Measurements from ENCODE around the gene HAL.

The HAL gene

GRCh38 chr12:96034621-96035282, 38.6 kb upstream of the HAL start (continued):
- TF ChIP-seq EGR2 (tag by site-specific recombination; IDR thresholded peaks at IDR 0.05; ENCODE audit: low read depth) (peak; percentile 60; the same call in 1 of the 2 replicates), ZBTB1 (tag by site-specific recombination; IDR thresholded peaks at IDR 0.05) (no peak), MYNN (tag by site-specific recombination; IDR thresholded peaks at IDR 0.05; ENCODE audit: borderline replicate concordance) (no peak), ZNF23 (tag by site-specific recombination; IDR thresholded peaks at IDR 0.05; ENCODE audit: borderline replicate concordance) (no peak)

- ChIA-PET POLR2A (no interaction called here), CTCF (interaction anchor here (0.6 to 1.3 kb wide), 2 partner anchors 10 to 23 kb away, joined by 3 read pairs; no protein-coding TSS in a partner anchor)
- Histone ChIP-seq H3K27ac (ENCODE audit: extremely low read depth, low read depth, low read length) (no peak overlapping the region), H3K4me3 (ENCODE audit: low read depth, low read length) (peak overlapping the region; percentile 100), H3K36me3 (ENCODE audit: control insufficient read depth in 2 of 2, insufficient read depth in 1 of 2, low read length in 2 of 2) (no peaks in the 10 kb centered on the region), H3K4me1 (ENCODE audit: control insufficient read depth, insufficient read depth, low read length) (peaks cover 5% of the 10 kb centered on the region; the same call in 1 of the 2 replicates), H3K9me3 (ENCODE audit: control insufficient read depth, insufficient read depth, low read depth, low read length) (no peaks in the 10 kb centered on the region)
- TF ChIP-seq ZBTB17 (tag by site-specific recombination; IDR thresholded peaks at IDR 0.05) (peak; percentile 53), ZNF324 (tag by site-specific recombination; IDR thresholded peaks at IDR 0.05) (no peak), ZSCAN5A (tag by site-specific recombination; IDR thresholded peaks at IDR 0.05) (no peak), KLF7 (tag by site-specific recombination; IDR thresholded peaks at IDR 0.05; ENCODE audit: borderline replicate concordance) (no peak), ZNF18 (tag by site-specific recombination; IDR thresholded peaks at IDR 0.05) (0 out of 2 replicates have a peak, but pooled peaks have one; percentile 19), ZBTB20 (tag by site-specific recombination; IDR thresholded peaks at IDR 0.05) (peak; percentile 72)
Observed at GRCh38 chr12:96033549-96034389, 37.6 kb upstream of the HAL start.

- no peaks in the 10 kb centered on the region for H3K9me3 ChIP-seq (ENCODE audit: control insufficient read depth, insufficient read depth, low read depth, low read length)
- H3K4me1 ChIP-seq (ENCODE audit: control insufficient read depth, insufficient read depth, low read length) = peaks cover 5% of the 10 kb centered on the region; the same call in 1 of the 2 replicates
- CTCF ChIA-PET = interaction anchor here (1.1 kb wide), 1 partner anchor 15 kb away, joined by 4 read pairs; no protein-coding TSS in a partner anchor
- H3K4me3 ChIP-seq (ENCODE audit: low read depth, low read length) = no peak overlapping the region
- H3K36me3 ChIP-seq (ENCODE audit: control insufficient read depth in 2 of 2, insufficient read depth in 1 of 2, low read length in 2 of 2) = peaks cover 7 to 37% of the 10 kb centered on the region in 2 experiments
- no peak overlapping the region for H3K27ac ChIP-seq (ENCODE audit: extremely low read depth, low read depth, low read length)
- POLR2A ChIA-PET = no interaction called here
- TF ChIP-seq ZNF645 (tag by site-specific recombination; IDR thresholded peaks at IDR 0.05) = no peak
- TF ChIP-seq KLF8 (tag by site-specific recombination; IDR thresholded peaks at IDR 0.05) = no peak
- no peak for TF ChIP-seq ZNF571 (tag by site-specific recombination; IDR thresholded peaks at IDR 0.05)
- no peak for TF ChIP-seq PRDM10 (tag by site-specific recombination; IDR thresholded peaks at IDR 0.05)
- no peak for TF ChIP-seq ZNF175 (tag by site-specific recombination; IDR thresholded peaks at IDR 0.05)
- no peak for TF ChIP-seq ZNF174 (tag by site-specific recombination; IDR thresholded peaks at IDR 0.05)
- no peak for TF ChIP-seq HOXC10 (CRISPR knock-in tag; IDR thresholded peaks at IDR 0.05)
- no peak for TF ChIP-seq ZNF398 (tag by site-specific recombination; IDR thresholded peaks at IDR 0.05)
- TF ChIP-seq ZNF707 (tag by site-specific recombination; IDR thresholded peaks at IDR 0.05) = no peak
- TF ChIP-seq ZNF596 (tag by site-specific recombination; IDR thresholded peaks at IDR 0.05) = no peak
- TF ChIP-seq ZNF394 (tag by site-specific recombination; IDR thresholded peaks at IDR 0.05; ENCODE audit: borderline replicate concordance) = no peak
- TF ChIP-seq ZNF140 (tag by site-specific recombination; IDR thresholded peaks at IDR 0.05) = no peak
Observed at GRCh38 chr12:96029826-96030225, 33.7 kb upstream of the HAL start.
